NK-92 treated with Interleukin-12 subunit alpha and Interleukin-12 subunit beta, amount 100 ng/mL, for 24 hours (cell line): Measurements from ENCODE around the gene ABCB6.

Source experiments
- DNase-seq: peaks from one replicate; lab custom pipeline; 2025; lab: John Stamatoyannopoulos, UW

Gene ABCB6

GRCh38 chr2:219184121-219184520 lies 34.6 kb downstream of the ABCB6 start:
- DNase-seq, result no peak

- no peak for DNase-seq
These were observed 35.5 kb downstream of the ABCB6 start for GRCh38 chr2:219183151-219183772.

- DNase-seq, result no peak
These were observed 36.2 kb downstream of the ABCB6 start for GRCh38 chr2:219182331-219183150.

- no peak for DNase-seq
These were observed 37.2 kb downstream of the ABCB6 start for GRCh38 chr2:219181531-219181930.

GRCh38 chr2:219180961-219181360 lies 37.8 kb downstream of the ABCB6 start:
- no peak for DNase-seq

- no peak for DNase-seq
These were observed 38.9 kb downstream of the ABCB6 start for GRCh38 chr2:219179601-219180465.

- DNase-seq, result peak; percentile 64
These were observed 40.2 kb downstream of the ABCB6 start for GRCh38 chr2:219178377-219179175.

GRCh38 chr2:219177552-219178376 lies 41.0 kb downstream of the ABCB6 start, which contains the start of gene RETREG2:
Gene RETREG2, plus strand, starts transcription at chr2:219178275. Its CDS starts 78 bp downstream, at chr2:219178353.
- peak; percentile 92 for DNase-seq

- peak; percentile 79 for DNase-seq
These were observed 41.8 kb downstream of the ABCB6 start, which contains the start of gene CNPPD1 for GRCh38 chr2:219176818-219177551. Gene CNPPD1, minus strand, starts transcription at chr2:219176925. Its CDS starts 97 bp downstream, at chr2:219176828.

- DNase-seq, result no peak
These were observed 42.6 kb downstream of the ABCB6 start for GRCh38 chr2:219175928-219176817.

- no peak for DNase-seq
These were observed 43.3 kb downstream of the ABCB6 start for GRCh38 chr2:219175486-219175885.

- no peak for DNase-seq
These were observed 44.0 kb downstream of the ABCB6 start for GRCh38 chr2:219174801-219175200.

GRCh38 chr2:219174146-219174545 lies 44.6 kb downstream of the ABCB6 start:
- DNase-seq, result no peak

GRCh38 chr2:219173176-219173575 lies 45.6 kb downstream of the ABCB6 start:
- DNase-seq, result no peak

GRCh38 chr2:219172231-219173154 lies 46.3 kb downstream of the ABCB6 start:
- no peak for DNase-seq

GRCh38 chr2:219171231-219171651 lies 47.5 kb downstream of the ABCB6 start:
- no peak for DNase-seq

- no peak for DNase-seq
These were observed 48.7 kb downstream of the ABCB6 start, which contains the start of gene SLC23A3 for GRCh38 chr2:219169930-219170654. Gene SLC23A3, minus strand, starts transcription at chr2:219170029. Its CDS starts 45 bp downstream, at chr2:219169984.
